NCI-H2171 treated with DMSO at 0.1 percent for 48 hours (cell line): ENCODE measurements around the gene MYOF.
A peak's percentile ranks its signal among the peaks of the same experiment; 100 is the strongest.
"Not testable (repeated sequence)": the region's sequence is repeated elsewhere in the genome, so short reads cannot be mapped to it uniquely, and the experiment has no call there.

Source experiments
- DNase-seq: peaks from one replicate; lab custom pipeline; 2025; lab: John Stamatoyannopoulos, UW

MYOF gene

DNA sequence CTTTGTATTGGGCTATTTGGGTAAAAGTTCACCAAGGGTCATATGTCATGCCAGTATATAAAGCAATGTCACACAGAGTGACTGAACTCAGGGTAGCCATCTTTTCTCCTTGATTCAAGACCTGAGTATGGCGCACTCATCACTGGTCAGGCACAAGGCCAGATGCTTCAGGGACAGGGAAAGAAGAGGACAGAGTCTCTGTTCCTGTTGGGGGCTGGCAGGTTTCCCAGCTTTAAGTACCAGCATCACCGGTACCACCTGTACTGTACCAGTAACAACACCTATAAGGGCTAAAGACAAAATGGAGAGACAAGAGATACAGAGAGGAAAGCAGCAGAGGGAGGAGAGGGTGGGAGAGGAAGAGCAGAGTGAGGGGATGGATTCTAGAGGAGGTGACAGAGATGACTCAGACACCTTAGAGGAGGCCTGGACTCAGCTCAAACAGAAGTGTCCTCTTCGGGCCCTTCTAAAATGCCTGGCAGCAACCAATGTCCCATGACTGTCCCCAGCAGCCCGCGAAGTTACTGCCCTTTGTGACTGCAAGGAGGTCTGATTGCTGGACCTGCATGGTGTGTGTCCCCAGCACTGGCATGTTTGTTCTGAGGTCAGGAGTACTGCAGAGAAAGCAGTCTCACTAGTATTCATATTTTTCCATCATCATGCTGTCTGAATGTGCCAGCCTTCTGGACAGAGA lies 191.3 kb downstream of the MYOF start:
- DNase-seq = no peak

DNA sequence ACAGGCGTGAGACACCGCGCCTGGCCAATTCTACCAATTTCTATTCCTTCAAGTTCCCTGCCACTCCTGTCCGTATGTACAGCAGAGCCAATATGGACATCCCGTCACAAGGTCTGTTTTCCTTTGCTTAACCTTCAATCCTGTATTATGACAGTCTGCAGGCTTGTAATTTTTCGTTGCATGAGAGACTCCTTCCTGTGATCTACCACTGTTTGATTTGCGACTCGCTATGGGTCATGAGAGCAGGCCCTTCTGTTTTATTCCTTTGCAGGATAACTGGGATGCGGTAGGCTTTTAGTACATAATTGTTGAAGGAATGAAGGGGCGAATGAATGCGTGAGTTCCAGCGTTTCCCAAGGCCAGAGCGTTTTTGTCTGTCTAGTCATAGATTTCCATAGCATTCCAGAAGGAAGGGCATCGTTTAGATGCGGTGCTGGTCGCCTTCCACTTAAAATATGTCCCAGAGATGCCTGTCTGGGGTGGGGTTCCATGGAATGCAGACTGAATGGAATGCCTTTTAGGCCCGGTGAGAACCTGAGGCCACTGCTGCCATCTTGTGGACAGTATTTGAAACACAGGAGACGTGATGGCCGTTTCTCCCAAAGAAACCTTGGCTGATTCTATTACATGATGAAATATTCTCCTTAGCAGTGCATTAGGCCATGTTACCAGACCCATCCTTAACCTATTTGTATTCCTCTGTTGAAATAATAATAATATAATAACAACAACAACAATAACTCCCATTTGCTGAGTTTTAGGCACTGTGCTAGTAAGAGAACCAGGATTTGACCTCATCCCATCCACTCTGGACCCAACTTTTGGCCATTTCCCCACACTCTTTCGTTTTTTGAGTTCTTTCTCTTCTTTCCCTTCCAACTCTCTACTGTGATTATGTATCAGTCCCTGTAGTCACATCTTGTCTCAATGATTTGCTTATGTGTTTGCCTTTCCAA lies 193.2 kb downstream of the MYOF start:
- peak; percentile 35 for DNase-seq

DNA sequence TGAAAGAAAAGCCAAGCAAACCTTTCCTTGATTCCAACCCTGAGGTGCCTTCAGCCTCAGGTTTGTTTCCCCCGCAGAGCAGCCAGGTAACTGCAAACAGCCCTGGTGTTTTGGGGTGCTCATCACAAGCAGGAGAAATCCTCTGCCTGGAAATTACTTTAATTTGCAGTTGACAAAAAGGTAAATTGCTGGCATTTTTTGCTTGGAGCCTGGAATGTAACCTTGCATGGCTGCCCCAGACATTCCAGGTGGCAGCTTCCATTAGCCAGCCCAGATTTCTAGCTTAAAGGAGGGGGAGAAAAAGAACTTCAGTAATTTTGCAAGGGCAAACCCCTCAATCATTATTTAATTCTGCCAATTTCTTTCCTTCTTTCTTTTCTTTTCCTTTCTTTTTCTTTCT lies 194.4 kb downstream of the MYOF start:
- no peak for DNase-seq

DNA sequence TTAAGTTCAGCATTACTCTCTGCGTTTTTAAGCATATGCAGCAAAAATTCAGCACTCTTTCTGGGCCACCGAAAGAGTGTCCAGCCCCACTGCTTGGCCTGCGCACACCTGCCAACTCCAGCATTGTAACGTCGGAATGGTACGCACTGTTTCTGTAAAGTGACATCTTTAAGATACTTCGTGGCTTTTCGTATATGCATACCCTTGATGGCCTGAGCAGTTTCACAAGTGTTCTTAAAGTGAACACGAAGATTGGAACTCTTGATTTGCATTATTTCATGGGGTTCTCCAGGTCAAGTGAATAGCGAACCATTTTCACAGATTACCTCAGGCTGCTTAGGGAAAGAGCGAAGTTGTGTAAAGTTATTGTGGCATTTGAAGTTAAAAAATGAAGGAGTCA lies 197.9 kb downstream of the MYOF start:
- DNase-seq = not testable (repeated sequence)

DNA sequence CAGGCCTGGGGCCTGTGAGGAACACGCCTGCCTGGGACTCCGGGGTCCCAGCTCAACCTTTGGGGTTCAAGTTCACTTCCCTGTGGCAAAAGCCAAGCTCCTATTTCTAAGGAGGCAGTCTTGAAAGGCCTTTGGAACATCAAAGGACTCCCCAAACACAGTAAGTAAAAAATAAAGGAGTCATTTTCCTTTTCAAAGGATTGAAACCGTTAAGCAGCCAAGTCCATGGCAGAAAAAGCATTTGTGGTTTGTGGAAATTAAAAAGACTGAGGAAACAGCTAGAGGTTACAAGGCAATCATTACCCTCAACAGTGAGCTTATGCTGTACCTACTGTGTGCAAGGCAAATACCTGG lies 200.8 kb downstream of the MYOF start:
- DNase-seq = no peak

DNA sequence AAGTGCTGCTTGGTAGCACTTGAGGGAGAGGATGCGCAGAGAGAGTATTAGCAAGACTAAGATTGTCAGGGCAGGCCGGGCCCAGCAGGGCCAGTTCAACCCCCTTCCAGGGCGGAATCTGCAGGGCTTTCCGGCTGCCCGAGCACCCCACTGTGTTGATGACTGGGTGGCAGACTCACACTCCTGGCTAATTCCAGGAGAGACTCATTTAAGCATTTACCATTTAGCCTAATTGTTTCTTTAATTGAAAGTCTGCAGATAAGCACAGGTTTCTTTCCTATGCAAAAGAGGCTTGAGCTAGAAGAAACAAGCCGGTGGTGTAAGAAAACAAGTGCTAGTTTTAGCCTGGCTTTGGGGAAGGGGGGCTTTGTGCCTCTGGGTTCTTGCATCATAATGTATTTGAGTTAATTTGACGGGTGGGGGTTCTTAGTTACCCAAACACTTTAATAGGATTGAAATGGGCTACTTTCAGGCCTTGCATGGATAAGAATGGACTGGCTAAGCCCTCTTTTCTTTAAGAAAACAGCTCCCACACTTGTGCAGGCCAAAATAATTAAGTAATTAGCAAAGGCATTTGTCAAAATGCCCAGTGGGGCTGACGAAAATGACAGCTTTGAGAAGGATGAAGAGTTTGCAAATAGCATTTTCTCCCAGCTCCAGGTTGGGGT lies 201.3 kb downstream of the MYOF start:
- DNase-seq = no peak

DNA sequence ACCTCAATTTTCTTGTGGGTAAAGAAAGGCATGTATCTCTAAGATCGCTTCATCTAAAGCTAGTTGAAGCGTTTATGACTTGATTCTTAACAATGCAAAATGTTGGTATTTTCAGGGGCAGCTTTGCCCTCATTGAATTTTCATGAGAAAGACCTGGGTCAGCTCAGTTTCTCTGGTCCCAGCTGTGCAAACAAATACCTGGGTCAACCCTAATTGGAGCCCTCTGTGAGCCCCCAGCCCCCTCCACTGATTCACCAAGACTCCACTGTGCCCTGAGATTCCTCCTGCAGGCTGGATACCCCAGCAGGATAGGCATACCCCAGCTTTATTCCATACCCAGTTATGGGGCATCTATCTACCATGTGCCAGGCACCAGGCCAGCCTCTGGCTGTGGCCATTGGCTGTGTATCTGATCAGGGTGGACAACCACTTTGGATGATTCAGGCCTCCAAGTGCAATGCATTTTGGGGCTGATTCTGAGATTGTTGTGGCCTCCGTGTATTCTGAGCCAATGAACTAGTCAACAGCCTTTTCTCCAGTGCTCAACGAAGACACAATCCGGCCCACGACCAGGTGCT lies 201.9 kb downstream of the MYOF start:
- DNase-seq = no peak

DNA sequence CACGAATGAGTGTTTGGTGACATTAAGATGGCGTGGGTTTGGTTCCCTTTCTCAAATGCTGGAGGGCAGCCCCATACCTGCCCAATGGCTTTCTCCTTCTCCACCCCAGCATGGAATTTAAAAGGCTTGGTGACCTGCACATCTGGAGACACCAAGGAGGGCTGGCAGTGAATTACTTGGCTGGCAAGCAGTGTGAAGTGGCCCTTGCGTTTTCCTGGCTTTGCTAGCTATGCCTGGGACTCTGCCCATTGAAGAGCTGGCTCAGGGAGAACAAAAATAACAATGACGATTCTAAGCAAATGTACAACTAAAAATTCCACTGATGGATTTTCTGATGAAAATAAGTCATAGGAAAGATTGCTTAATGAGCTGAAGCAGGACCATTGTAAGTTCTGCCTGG lies 204.8 kb downstream of the MYOF start:
- no peak for DNase-seq

DNA sequence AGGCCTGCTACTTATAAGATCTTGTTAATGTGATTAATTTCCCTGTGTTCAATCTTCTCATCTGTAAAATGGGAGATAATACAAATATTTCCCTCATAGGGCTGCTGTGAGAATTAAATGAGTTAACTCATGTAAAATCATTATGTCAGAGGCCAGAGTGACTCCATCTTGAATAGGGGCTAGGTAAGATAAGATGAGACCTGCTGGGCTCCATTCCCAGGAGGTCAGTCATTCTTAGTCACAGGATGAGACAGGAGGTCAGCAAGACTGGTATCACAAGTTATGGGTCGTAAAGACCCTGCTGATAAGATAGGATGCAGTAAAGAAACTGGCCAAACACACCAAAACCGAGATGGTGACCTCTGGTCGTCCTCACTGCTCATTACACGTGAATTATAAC lies 207.7 kb downstream of the MYOF start:
- DNase-seq = no peak

DNA sequence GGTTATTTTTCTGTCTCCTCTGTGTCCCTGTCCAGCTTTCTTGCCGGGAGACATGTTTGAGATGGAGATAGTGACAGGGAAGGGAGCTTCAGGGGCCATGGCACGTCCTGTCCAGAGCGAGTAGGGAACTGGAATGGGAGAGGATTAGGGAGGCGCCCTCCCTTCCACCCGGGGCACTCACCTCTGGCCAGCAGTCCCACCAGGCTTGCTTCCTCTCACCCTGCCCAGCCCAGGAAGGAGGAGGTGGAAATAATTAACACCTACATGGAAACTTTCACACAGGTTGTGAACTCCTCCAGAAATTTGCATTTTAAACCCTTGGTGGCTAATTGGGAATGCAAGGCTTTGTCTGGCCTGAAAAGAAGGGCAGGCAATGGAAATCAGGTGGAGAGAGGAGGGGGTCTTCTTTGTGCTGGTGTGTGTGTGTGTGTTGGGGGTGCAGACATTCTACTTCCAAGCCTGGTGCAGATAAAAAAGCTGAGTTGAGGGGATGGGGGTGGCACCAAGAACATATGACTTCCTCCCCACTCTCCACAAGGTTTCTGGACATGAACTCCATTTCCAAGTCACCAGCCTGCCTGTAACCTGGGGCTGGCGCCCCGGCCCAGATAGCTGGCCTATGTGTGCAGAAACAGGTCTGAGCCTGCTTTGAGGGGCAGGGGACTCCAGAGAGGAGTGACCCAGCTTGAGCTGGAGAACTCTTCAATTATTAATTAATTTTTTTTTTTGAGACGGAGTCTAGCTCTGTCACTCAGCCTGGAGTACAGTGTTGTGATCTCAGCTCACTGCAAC lies 209.1 kb downstream of the MYOF start:
- no peak for DNase-seq

DNA sequence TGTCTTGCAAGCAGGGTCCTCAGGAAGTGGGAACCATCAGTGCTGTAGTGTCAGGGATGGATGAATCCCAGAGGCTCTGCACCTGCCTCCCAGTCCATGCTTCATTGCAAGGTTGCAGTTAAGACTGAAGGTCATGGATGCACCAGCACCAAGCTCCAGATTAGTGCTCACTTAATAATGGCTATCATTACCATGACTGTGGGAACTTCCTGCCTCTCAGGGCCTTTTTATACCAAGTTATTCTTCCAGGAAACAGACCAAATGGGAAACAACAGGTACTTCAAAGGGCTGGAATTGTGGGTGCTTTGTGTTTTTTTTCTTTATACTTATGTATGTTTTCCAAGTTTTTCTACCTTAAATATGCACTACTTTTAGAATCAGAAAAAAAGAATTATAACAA lies 210.8 kb downstream of the MYOF start:
- no peak for DNase-seq

DNA sequence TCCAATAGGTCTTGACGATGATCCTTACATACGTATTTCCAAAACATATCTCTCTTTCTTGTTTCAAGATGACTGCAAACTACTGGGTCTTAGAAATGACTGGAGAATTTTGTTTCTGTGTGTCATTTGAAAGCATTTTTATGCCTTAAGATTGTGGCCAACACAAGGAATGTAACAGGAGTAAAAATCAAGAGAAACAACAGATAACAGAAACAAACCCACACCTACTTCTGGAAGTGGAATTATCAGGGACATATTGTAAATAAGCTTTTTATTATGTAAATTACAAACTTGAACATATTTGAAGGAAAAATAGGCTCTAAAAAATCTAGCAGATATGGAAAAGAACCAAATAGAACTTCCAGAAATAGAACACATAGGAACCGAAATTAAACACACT lies 212.9 kb downstream of the MYOF start:
- DNase-seq = no peak

DNA sequence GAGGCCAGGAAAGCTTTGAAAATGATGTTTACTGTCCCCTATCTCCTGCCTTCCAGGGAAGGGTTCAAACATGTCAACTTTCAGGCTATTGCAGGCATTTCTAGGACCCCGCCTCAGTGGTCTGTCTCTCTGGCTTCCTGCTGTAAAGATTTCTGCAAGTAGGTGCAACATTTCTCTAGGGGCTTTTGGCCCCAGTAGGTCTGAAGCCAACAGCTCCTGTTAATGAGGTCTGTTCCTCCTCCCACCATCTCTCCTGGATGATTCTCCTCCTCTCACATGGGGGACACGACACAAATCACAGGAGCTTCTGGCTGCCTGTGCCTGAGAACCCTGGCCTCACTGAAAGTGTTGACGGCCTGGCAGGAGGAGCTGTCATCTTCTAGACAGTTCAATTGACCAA lies 214.1 kb downstream of the MYOF start:
- no peak for DNase-seq

DNA sequence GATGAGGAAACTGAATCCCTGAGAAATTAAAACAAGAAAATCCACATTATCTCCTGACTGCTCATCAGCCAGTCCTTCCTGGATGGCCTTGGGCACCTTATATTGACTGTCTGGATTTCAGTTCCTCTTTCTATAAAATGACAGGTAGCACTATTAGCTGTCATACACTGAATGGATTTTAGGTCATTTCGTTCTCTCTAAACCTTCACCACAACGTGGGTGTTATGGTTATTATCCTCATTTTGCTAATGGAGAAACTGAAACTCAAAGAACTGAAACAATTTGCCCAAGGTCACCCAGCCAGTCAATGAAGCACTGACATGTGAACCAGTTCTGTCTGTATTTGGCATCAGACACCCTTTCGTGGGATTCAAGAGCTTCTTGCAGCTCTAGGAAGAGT lies 214.6 kb downstream of the MYOF start:
- DNase-seq = no peak

DNA sequence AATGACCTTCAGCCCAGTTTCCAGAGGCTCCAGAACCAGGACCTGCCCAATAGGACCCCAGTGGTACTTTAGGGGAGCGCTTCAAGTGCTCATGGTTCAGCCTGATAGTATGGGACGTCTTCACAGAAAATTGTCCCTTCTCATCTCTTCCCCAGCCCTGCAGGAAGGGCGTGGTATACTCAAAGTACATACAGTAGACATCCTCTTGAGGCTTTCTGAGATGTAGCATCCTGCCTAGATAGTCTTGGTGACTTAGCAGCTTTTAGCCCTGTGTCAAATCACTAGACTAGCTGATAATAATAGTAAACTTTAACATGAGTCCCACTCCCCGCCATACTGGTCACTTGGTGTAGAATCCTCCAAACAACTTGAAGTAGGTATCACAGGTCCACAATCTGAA lies 215.3 kb downstream of the MYOF start:
- no peak for DNase-seq

DNA sequence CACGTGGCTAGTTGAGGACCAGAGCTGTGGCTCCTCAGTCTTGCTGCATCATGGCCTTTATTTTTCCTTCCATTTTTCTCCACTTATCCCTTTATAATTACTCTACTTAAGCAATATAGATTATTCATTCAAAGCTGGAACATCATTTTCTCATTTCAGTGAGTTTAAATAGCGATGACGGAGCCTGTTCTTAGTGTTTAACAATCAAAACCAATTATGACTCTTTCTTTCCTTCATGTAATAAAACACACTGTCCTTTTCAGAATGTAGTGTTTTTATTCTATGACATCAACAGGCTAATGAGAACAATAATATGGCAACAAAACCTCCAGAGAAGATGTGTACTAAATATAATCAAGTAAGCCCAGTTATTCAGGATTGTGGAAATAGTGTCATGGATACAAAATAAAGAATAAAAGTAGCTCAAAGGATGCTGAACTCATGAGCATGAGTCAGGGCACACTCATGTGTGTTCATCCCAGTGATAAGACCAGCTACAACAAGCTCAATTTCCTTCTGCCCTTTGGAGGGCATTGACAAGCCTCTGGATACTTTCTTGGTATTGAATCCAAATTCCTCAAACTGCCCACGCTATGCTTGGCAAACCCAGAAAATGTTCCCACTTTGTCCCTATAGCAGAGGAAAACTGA lies 220.0 kb downstream of the MYOF start:
- no peak for DNase-seq

DNA sequence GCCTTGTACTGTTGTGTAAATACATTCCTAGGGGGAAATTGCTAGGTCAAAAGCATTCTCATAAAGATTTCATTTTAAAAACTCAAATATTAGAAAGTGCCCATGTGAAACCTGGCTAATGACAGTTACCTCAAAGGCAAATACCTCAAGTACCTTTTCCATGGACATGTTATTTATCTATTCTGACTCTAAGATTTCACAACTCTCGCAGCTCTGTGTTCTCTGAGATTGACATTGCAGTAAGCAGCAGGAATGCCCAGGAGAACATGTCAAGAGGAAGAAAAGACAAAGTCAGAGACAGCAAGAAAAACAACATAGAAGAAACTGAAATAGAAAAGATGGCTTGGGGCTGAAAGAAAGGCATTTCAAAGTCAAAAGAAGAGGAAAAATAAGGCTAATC lies 221.0 kb downstream of the MYOF start:
- no peak for DNase-seq

DNA sequence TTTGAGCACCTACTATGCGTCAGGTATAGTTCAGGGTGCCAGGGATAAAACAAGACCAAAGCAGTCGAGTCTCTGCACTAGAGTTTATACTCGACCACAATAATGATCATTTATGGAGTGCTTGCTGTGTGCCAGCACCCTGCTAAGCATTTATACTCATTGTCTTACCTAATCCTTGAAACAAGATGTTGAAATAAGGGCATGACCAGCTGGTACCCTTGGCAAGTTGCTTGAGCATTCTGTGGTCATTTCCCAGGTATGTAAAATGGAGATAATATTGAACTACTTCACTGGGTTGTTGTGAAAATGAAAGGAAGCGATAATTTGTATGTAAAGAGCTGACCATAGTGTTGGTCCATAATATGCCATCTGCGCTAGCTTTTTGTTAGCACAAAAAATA lies 223.0 kb downstream of the MYOF start:
- DNase-seq = no peak
